ENCODE measurements around the gene TMEM45B. TPM values are rescaled to one million over a fixed set of nuclear protein-coding genes. Genes with fewer than 3 reads are reported as not detected.
"Not testable (repeated sequence)": the region's sequence is repeated elsewhere in the genome, so short reads cannot be mapped to it uniquely, and the experiment has no call there.

Gene TMEM45B
- polyA plus RNA-seq, 1 experiment = not detected

- POLR2A ChIA-PET = no interaction called here
- Histone ChIP-seq H3K36me3 (ENCODE audit: control insufficient read depth, insufficient read depth, low read length) (no peaks in the 10 kb centered on the region), H3K4me3 (ENCODE audit: low read depth, low read length) (no peak overlapping the region), H3K27me3 (ENCODE audit: control insufficient read depth, insufficient read depth, low read length) (peaks cover 13% of the 10 kb centered on the region)
- no peak for TF ChIP-seq CTCF (IDR thresholded peaks at IDR 0.05; ENCODE audit: insufficient read depth, low read depth, low read length)
- CTCF ChIA-PET = no interaction called here
- DNase-seq (ENCODE audit: low read depth) = no peak
Measured at GRCh38 chr11:129795089-129795488, 20.6 kb upstream of the TMEM45B start.

GRCh38 chr11:129798212-129798611 is 17.4 kb upstream of the TMEM45B start:
- ChIA-PET POLR2A (no interaction called here), CTCF (no interaction called here)
- Histone ChIP-seq H3K27me3 (ENCODE audit: control insufficient read depth, insufficient read depth, low read length) (peaks cover 10% of the 10 kb centered on the region), H3K4me3 (ENCODE audit: low read depth, low read length) (no peak overlapping the region), H3K36me3 (ENCODE audit: control insufficient read depth, insufficient read depth, low read length) (no peaks in the 10 kb centered on the region)
- no peak for DNase-seq (ENCODE audit: low read depth)
- TF ChIP-seq CTCF (IDR thresholded peaks at IDR 0.05; ENCODE audit: insufficient read depth, low read depth, low read length) = no peak

- H3K4me3 ChIP-seq (ENCODE audit: low read depth, low read length); H3K27me3 ChIP-seq (ENCODE audit: control insufficient read depth, insufficient read depth, low read length); H3K36me3 ChIP-seq (ENCODE audit: control insufficient read depth, insufficient read depth, low read length); POLR2A ChIA-PET; DNase-seq (ENCODE audit: low read depth); CTCF ChIA-PET: not testable (repeated sequence)
Measured at GRCh38 chr11:129800162-129800561, 15.5 kb upstream of the TMEM45B start.

GRCh38 chr11:129800655-129801054 is 15.0 kb upstream of the TMEM45B start:
- Histone ChIP-seq H3K27me3 (ENCODE audit: control insufficient read depth, insufficient read depth, low read length) (peaks cover 10% of the 10 kb centered on the region), H3K36me3 (ENCODE audit: control insufficient read depth, insufficient read depth, low read length) (no peaks in the 10 kb centered on the region), H3K4me3 (ENCODE audit: low read depth, low read length) (no peak overlapping the region)
- ChIA-PET CTCF (no interaction called here), POLR2A (no interaction called here)
- no peak for DNase-seq (ENCODE audit: low read depth)
- TF ChIP-seq CTCF (IDR thresholded peaks at IDR 0.05; ENCODE audit: insufficient read depth, low read depth, low read length) = no peak

GRCh38 chr11:129803533-129803932 is 12.1 kb upstream of the TMEM45B start:
- CTCF ChIA-PET = interaction anchor here (1.5 kb wide), 1 partner anchor 14 kb away, joined by 4 read pairs; no protein-coding TSS in a partner anchor

More at GRCh38 chr11:129803533-129803932, 12.1 kb upstream of the TMEM45B start:
- TF ChIP-seq CTCF (IDR thresholded peaks at IDR 0.05; ENCODE audit: insufficient read depth, low read depth, low read length) = no peak
- POLR2A ChIA-PET = no interaction called here
- DNase-seq (ENCODE audit: low read depth) = no peak
- H3K4me3 ChIP-seq (ENCODE audit: low read depth, low read length) = no peak overlapping the region
- no peaks in the 10 kb centered on the region for H3K36me3 ChIP-seq (ENCODE audit: control insufficient read depth, insufficient read depth, low read length)
- H3K27me3 ChIP-seq (ENCODE audit: control insufficient read depth, insufficient read depth, low read length) = peaks cover 4% of the 10 kb centered on the region
